H9 (cell line): ENCODE data around the gene GCK. TPM values are rescaled to one million over a fixed set of nuclear protein-coding genes. Genes with fewer than 3 reads are reported as not detected.

Source experiments
- DNase-seq: peaks from one replicate; pipeline ENCODE4 v3.0.0-alpha.2; 2017
- H2AFZ ChIP-seq: one replicate; pipeline ENCODE4 v1.6.1; 2013; ENCODE audit warnings: mild to moderate bottlenecking, low read length, control low read depth, moderate library complexity
- H2AK5ac ChIP-seq: 2 replicates; pipeline ENCODE4 v1.6.1; 2013; ENCODE audit warnings: low read length, control low read depth, mixed read lengths; ENCODE audit not compliant: insufficient read length
- H2BK120ac ChIP-seq: one replicate; pipeline ENCODE4 v1.6.1; 2013; ENCODE audit warnings: low read depth, mild to moderate bottlenecking, low read length, control low read depth, inconsistent platforms; ENCODE audit not compliant: poor library complexity, severe bottlenecking
- H2BK12ac ChIP-seq: 2 replicates; pipeline ENCODE4 v1.6.1; 2013; ENCODE audit warnings: low read length, control low read depth, mixed read lengths, low read depth; ENCODE audit not compliant: insufficient read length
- H2BK15ac ChIP-seq: 2 replicates; pipeline ENCODE4 v1.6.1; 2013; ENCODE audit warnings: low read depth, low read length, control low read depth
- H2BK20ac ChIP-seq: one replicate; pipeline ENCODE4 v1.6.1; 2013; ENCODE audit warnings: low read depth, mild to moderate bottlenecking, low read length, control low read depth, inconsistent platforms; ENCODE audit not compliant: poor library complexity, severe bottlenecking
- H2BK5ac ChIP-seq: 2 replicates; pipeline ENCODE4 v1.6.1; 2013; ENCODE audit warnings: low read length, control low read depth, mixed read lengths; ENCODE audit not compliant: insufficient read length
- H3K14ac ChIP-seq: 2 replicates; pipeline ENCODE4 v1.6.1; 2013; ENCODE audit warnings: low read length, control low read depth; ENCODE audit not compliant: insufficient read depth
- H3K18ac ChIP-seq: 2 replicates; pipeline ENCODE4 v1.6.1; 2013; ENCODE audit warnings: low read depth, mild to moderate bottlenecking, mixed read lengths, low read length, control low read depth; ENCODE audit not compliant: insufficient read length
- H3K23ac ChIP-seq: 2 replicates; pipeline ENCODE4 v1.6.1; 2013; ENCODE audit warnings: low read length, control low read depth, mixed read lengths, low read depth; ENCODE audit not compliant: insufficient read length
- H3K23me2 ChIP-seq: 2 replicates; pipeline ENCODE4 v1.6.1; 2013; ENCODE audit warnings: low read depth, mild to moderate bottlenecking, mixed read lengths, low read length, control low read depth; ENCODE audit not compliant: insufficient read length, poor library complexity, severe bottlenecking
- H3K27ac ChIP-seq: 2 replicates; pipeline ENCODE4 v1.5.1; 2013; ENCODE audit warnings: low read length, control low read depth, mixed read lengths, low read depth; ENCODE audit not compliant: insufficient read length
- H3K27me3 ChIP-seq: 2 replicates; pipeline ENCODE4 v1.6.1; 2013; ENCODE audit warnings: low read length, control low read depth, inconsistent platforms; ENCODE audit not compliant: insufficient read depth
- H3K4ac ChIP-seq: 2 replicates; pipeline ENCODE4 v1.6.1; 2013; ENCODE audit warnings: low read depth, mild to moderate bottlenecking, control low read depth, inconsistent platforms, low read length, moderate library complexity
- H3K4me1 ChIP-seq: 2 replicates; pipeline ENCODE4 v1.6.1; 2013; ENCODE audit warnings: low read length, control low read depth, inconsistent platforms; ENCODE audit not compliant: insufficient read depth
- H3K4me2 ChIP-seq: 2 replicates; pipeline ENCODE4 v1.6.1; 2013; ENCODE audit warnings: low read length, control low read depth, mixed read lengths; ENCODE audit not compliant: insufficient read length, insufficient read depth
- H3K56ac ChIP-seq: 2 replicates; pipeline ENCODE4 v1.6.1; 2013; ENCODE audit warnings: low read depth, mild to moderate bottlenecking, mixed read lengths, low read length, control low read depth; ENCODE audit not compliant: insufficient read length
- H3K79me1 ChIP-seq: 2 replicates; pipeline ENCODE4 v1.6.1; 2013; ENCODE audit warnings: low read depth, mild to moderate bottlenecking, moderate library complexity, low read length, control low read depth, inconsistent platforms; ENCODE audit not compliant: insufficient read depth, poor library complexity, severe bottlenecking
- H3K79me2 ChIP-seq: 2 replicates; pipeline ENCODE4 v1.6.1; 2013; ENCODE audit warnings: low read length, control low read depth, inconsistent platforms; ENCODE audit not compliant: insufficient read depth
- H3K9ac ChIP-seq: 2 replicates; pipeline ENCODE4 v1.6.1; 2013; ENCODE audit warnings: low read length, control low read depth, mixed read lengths; ENCODE audit not compliant: insufficient read length; ENCODE audit errors: extremely low read depth
- H3K9me3 ChIP-seq: one replicate; pipeline ENCODE4 v1.6.1; 2013; ENCODE audit warnings: low read depth, low read length, inconsistent platforms; ENCODE audit not compliant: control insufficient read depth
- H3T11ph ChIP-seq: one replicate; pipeline ENCODE4 v1.6.1; 2013; ENCODE audit warnings: mild to moderate bottlenecking, low read length, control low read depth, inconsistent platforms
- H4K20me1 ChIP-seq: one replicate; pipeline ENCODE4 v1.6.1; 2013; ENCODE audit not compliant: control insufficient read depth, insufficient read length, insufficient read depth
- H4K5ac ChIP-seq: 2 replicates; pipeline ENCODE4 v1.6.1; 2013; ENCODE audit warnings: low read depth, mild to moderate bottlenecking, mixed read lengths, low read length, control low read depth; ENCODE audit not compliant: insufficient read length
- H4K8ac ChIP-seq: replicated peaks from 2 replicates; pipeline ENCODE4 v1.6.1; 2013; ENCODE audit warnings: low read length, control low read depth, mixed read lengths, low read depth; ENCODE audit not compliant: insufficient read length
- H4K91ac ChIP-seq: 2 replicates; pipeline ENCODE4 v1.6.1; 2013; ENCODE audit warnings: low read depth, mild to moderate bottlenecking, moderate library complexity, mixed read lengths, low read length, control low read depth; ENCODE audit not compliant: insufficient read length
- H3K27ac Mint-ChIP-seq, 3 experiments: 2 replicates in 2 of 3; 3 replicates in 1 of 3; pipeline ENCODE4 v1.8.0; 2020 to 2021; ENCODE audit warnings: mixed read lengths in 3 of 3, mild to moderate bottlenecking in 1 of 3, moderate library complexity in 1 of 3
- H3K27me3 Mint-ChIP-seq: 2 replicates; pipeline ENCODE4 v1.8.0; 2021; ENCODE audit warnings: low read depth, mild to moderate bottlenecking, moderate library complexity, mixed read lengths
- H3K36me3 Mint-ChIP-seq, 3 experiments: 2 replicates in 2 of 3; 3 replicates in 1 of 3; pipeline ENCODE4 v1.8.0; 2020 to 2021; ENCODE audit warnings: low read depth in 3 of 3, mixed read lengths in 3 of 3; ENCODE audit not compliant: insufficient read depth in 1 of 3
- H3K4me1 Mint-ChIP-seq, 2 experiments: 2 replicates each; pipeline ENCODE4 v1.8.0; 2020; ENCODE audit warnings: mixed read lengths in 2 of 2
- H3K4me3 Mint-ChIP-seq, 2 experiments: 2 replicates in 1 of 2; 3 replicates in 1 of 2; pipeline ENCODE4 v1.8.0; 2020 to 2021; ENCODE audit warnings: mild to moderate bottlenecking in 2 of 2, mixed read lengths in 2 of 2, moderate library complexity in 1 of 2
- H3K9me3 Mint-ChIP-seq, 2 experiments: 2 replicates in 1 of 2; 3 replicates in 1 of 2; pipeline ENCODE4 v1.8.0; 2020; ENCODE audit warnings: mild to moderate bottlenecking in 2 of 2, mixed read lengths in 2 of 2, moderate library complexity in 1 of 2
- CTCF ChIP-seq: fragments of 200-600 bp; sonication (generic); conservative IDR thresholded peaks from 3 replicates; pipeline ENCODE4 v1.8.0; 2021; ENCODE audit warnings: antibody characterized with exemption, mild to moderate bottlenecking
- WGBS: extraction: QIAGEN DNeasy Blood & Tissue Kit; methylation state at CpG from one replicate; pipeline ENCODE4 v1.1.7; 2013; ENCODE audit warnings: missing lambda C conversion rate, low lambda C conversion rate, mixed read lengths; ENCODE audit not compliant: insufficient read length; ENCODE audit errors: extremely low coverage; 5-methylcytosine and 5-hydroxymethylcytosine counted together
- total RNA-seq: library from RNA; stranded (reverse); gene quantifications from 2 replicates; pipeline ENCODE4 v1.2.1, GENCODE V29; 2021

The GCK gene
- total RNA-seq, 1 experiment from 2014 or later: 0.98 TPM

GRCh38 chr7:44226396-44226753 lies 37.1 kb upstream of the GCK start:
- Histone ChIP-seq H2BK120ac (no peak overlapping the region), H3K27me3 (no peaks in the 10 kb centered on the region), H2BK5ac (no peak overlapping the region), H3K9ac (no peak overlapping the region), H4K8ac (no peak overlapping the region), H3K23ac (no peak overlapping the region), H2BK20ac (no peak overlapping the region), H2BK15ac (no peak overlapping the region), H4K20me1 (no peaks in the 10 kb centered on the region), H3K23me2 (no peaks in the 10 kb centered on the region), H2AK5ac (no peak overlapping the region), H3K56ac (no peak overlapping the region), H3K79me1 (no peaks in the 10 kb centered on the region), H4K91ac (no peak overlapping the region), H3K79me2 (no peaks in the 10 kb centered on the region), H3K27ac (no peak overlapping the region), H3K14ac (no peak overlapping the region), H2AFZ (no peak overlapping the region), H3K18ac (no peak overlapping the region), H3K4ac (no peak overlapping the region), H4K5ac (no peak overlapping the region), H3K9me3 (no peaks in the 10 kb centered on the region), H3K4me1 (no peaks in the 10 kb centered on the region; the same call in 1 of the 2 replicates), H3T11ph (no peak overlapping the region), H2BK12ac (no peak overlapping the region), H3K4me2 (no peak overlapping the region)
- no peak for TF ChIP-seq CTCF
- H3K27me3 Mint-ChIP-seq: no peaks in the 10 kb centered on the region; the same call in 1 of the 2 replicates
- no peak for DNase-seq
- no peak overlapping the region for H3K27ac Mint-ChIP-seq
- no peak overlapping the region for H3K4me3 Mint-ChIP-seq
- H3K9me3 Mint-ChIP-seq: no peaks in the 10 kb centered on the region
- no peaks in the 10 kb centered on the region for H3K36me3 Mint-ChIP-seq
- WGBS: no CpG with 5 or more reads among the region's 17 CpGs
- peaks cover 15 to 24% of the 10 kb centered on the region in 2 experiments for H3K4me1 Mint-ChIP-seq
